ENCODE data around the gene FDX1. TPM values are rescaled to one million over a fixed set of nuclear protein-coding genes. Genes with fewer than 3 reads are reported as not detected.

FDX1 gene
- total RNA-seq, 3 donors from 2014 or later = 18.7 to 24.3 (median 19.0) TPM

DNA sequence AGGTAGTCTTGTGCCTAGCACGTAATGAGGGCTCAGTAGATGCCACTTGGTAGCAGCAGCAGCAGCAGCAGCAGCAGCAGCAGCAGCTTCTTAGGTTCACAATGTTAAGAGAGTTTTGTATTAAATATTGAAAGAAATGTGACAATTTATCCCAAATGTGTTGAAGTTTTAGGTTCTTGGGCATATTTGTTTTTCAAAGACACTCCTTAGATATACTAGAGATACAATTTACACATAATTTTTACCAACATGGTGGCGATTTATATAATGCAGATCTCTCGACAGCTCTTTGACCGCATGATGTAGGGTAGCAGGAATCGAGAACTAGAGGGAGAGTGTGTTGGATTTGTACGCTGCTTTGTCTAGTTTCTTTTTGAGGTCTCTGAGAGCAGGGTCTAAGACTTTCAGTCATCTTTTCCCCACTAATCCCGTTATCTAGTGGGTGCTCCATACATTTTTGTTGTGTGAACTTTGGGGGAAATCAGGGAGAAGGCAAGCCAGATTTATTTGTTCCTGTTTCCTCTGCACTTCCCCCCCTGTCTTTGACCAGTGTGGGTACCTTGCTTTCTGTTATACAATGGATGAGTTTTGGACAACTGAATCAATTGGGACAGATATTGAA is 1.4 kb downstream of the FDX1 start:
- no peaks in the 10 kb centered on the region for H3K36me3 ChIP-seq (ENCODE audit: low read depth)
- ATAC-seq = peak; percentile 10
- H3K9me3 ChIP-seq = no peaks in the 10 kb centered on the region
- TF ChIP-seq, protein P1, sequence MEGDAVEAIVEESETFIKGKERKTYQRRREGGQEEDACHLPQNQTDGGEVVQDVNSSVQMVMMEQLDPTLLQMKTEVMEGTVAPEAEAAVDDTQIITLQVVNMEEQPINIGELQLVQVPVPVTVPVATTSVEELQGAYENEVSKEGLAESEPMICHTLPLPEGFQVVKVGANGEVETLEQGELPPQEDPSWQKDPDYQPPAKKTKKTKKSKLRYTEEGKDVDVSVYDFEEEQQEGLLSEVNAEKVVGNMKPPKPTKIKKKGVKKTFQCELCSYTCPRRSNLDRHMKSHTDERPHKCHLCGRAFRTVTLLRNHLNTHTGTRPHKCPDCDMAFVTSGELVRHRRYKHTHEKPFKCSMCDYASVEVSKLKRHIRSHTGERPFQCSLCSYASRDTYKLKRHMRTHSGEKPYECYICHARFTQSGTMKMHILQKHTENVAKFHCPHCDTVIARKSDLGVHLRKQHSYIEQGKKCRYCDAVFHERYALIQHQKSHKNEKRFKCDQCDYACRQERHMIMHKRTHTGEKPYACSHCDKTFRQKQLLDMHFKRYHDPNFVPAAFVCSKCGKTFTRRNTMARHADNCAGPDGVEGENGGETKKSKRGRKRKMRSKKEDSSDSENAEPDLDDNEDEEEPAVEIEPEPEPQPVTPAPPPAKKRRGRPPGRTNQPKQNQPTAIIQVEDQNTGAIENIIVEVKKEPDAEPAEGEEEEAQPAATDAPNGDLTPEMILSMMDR (IDR thresholded peaks at IDR 0.05) = no peak
- H3K4me3 ChIP-seq = no peak overlapping the region
- H3K4me1 ChIP-seq (ENCODE audit: low read depth) = peaks cover 17% of the 10 kb centered on the region
- no peak for DNase-seq
- intact Hi-C loops (cut with DNase I, micrococcal nuclease) = loop anchor here in 1 of 2 donors (5.0 kb wide), 1 partner anchor 229 kb away; no protein-coding TSS in a partner anchor

DNA sequence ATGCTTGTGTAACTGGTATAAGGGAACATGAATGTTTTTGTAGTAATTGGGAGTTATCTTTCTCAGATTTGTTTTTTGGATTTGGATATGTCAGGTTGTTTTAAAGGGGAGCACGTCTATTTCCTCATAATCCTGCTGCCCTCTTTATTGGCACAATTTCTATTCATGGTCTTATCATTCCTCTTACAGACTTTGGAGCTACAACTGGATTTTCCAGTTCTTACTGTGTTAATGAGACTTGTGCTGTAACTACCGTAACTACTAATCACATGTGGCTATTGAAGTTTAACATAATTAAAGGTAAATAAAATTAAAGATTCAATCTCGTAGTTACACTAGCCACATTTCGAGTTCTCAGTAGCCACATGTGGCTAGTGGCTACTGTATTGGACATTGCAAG is 1.9 kb downstream of the FDX1 start:
- intact Hi-C loops (cut with DNase I, micrococcal nuclease) = loop anchor here in 1 of 2 donors (5.0 kb wide), 1 partner anchor 229 kb away; no protein-coding TSS in a partner anchor
- H3K4me3 ChIP-seq = no peak overlapping the region
- no peaks in the 10 kb centered on the region for H3K9me3 ChIP-seq
- ATAC-seq (peak; percentile 15), DNase-seq (no peak)
- TF ChIP-seq, protein P1 (IDR thresholded peaks at IDR 0.05) = no peak
- H3K36me3 ChIP-seq (ENCODE audit: low read depth) = no peaks in the 10 kb centered on the region
- H3K4me1 ChIP-seq (ENCODE audit: low read depth) = peaks cover 17% of the 10 kb centered on the region

DNA sequence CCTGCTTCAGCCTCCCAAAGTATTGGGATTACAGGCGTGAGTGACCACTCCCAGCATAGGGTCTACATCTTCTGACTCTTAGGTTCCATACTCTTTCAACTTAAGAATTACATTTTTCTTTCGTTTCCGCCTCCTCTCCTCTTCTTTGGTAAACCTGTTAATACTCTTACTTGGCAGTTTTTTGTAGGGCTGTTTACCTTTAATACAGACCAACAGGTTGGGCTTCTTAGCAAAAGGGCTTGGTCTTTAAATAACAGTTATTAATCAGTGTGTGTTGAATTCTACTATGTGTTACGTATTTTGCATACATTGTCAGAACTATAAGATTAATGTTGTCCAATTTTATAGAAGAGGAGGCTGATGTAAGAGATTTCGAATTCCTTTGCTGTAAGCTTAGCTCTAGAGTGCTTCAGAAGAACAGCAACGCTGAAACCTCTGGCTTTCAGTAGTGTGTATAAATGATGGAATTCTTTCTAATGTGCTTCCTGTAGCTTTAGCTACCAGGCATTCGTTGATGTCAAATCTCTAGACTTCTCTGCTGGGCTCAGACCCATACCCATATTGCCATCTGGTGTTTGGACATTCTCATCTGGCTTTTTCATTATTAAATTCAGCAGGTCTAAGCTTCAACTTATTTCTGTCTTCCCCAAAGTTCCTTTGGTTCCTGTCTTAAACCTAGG is 3.1 kb downstream of the FDX1 start:
- no peaks in the 10 kb centered on the region for H3K36me3 ChIP-seq (ENCODE audit: low read depth)
- H3K4me1 ChIP-seq (ENCODE audit: low read depth) = peaks cover 17% of the 10 kb centered on the region
- no peaks in the 10 kb centered on the region for H3K9me3 ChIP-seq
- no peak overlapping the region for H3K4me3 ChIP-seq
- DNase-seq = no peak
- intact Hi-C loops (cut with DNase I, micrococcal nuclease) = loop anchor here in 1 of 2 donors (5.0 kb wide), 1 partner anchor 231 kb away; no protein-coding TSS in a partner anchor
- TF ChIP-seq, protein P1 (IDR thresholded peaks at IDR 0.05) = no peak
- ATAC-seq = no peak

DNA sequence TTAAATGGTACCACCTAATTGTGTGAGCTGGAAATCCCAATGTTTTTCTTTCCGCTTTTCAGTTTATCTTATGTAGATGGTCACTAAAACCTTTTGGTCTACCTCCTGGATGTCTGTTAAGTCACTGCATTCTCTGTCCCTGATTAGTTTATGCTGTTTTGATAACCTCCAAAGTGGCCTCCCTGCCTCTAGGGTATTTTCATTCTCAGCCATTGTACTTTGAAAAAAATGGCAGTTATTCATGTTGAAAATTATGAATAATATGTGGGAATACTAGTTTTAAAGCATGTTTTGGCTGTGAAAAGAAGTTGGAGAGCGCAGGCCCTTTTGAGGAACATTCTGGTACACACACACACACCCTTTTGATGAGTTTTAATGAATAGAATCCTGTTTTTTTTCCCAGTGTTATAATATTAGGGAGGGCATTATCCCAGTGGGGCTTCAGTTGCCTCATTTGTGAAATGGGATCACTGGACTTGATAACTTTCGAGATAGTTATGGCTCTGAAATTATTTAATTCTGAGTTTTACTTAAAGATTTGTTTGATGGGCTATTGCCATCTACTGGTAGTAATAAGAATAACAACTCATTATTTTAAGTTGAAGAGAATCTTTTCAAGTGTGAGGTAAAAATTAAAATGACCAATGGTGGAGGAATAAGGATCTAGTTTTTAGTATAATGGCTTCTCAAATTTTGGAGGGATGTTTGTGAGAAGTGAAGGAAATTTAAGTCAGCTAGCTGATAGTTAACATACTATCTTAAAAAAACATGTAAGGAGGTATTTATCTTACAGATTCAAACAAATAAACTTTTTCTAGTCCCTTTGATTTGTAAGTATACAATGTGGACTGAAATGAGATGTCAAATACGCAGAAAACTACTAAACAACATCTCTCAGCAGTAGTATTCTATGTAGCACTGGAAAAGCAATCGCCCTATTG is 3.9 kb downstream of the FDX1 start:
- no peaks in the 10 kb centered on the region for H3K36me3 ChIP-seq (ENCODE audit: low read depth)
- H3K4me3 ChIP-seq = no peak overlapping the region
- H3K9me3 ChIP-seq = no peaks in the 10 kb centered on the region
- intact Hi-C loops (cut with DNase I, micrococcal nuclease) = loop anchor here in 1 of 2 donors (5.0 kb wide), 1 partner anchor 231 kb away; no protein-coding TSS in a partner anchor
- DNase-seq = no peak
- TF ChIP-seq, protein P1 (IDR thresholded peaks at IDR 0.05) = peak; percentile 35
- no peak for ATAC-seq
- H3K4me1 ChIP-seq (ENCODE audit: low read depth) = peaks cover 17% of the 10 kb centered on the region
